NCI-H82 (cell line): ENCODE measurements around the gene HTT.

Experiments used
- DNase-seq: peaks from one replicate; lab custom pipeline; 2025; lab: John Stamatoyannopoulos, UW

Gene HTT

GRCh38 chr4:3218824-3219760, 144.6 kb downstream of the HTT start:
- DNase-seq = no peak

GRCh38 chr4:3219761-3220475, 145.4 kb downstream of the HTT start:
- DNase-seq = no peak

- DNase-seq = no peak
Observed at GRCh38 chr4:3220476-3221183, 146.1 kb downstream of the HTT start.

- no peak for DNase-seq
Observed at GRCh38 chr4:3221184-3221494, 146.7 kb downstream of the HTT start.

- DNase-seq = no peak
Observed at GRCh38 chr4:3221996-3222395, 147.5 kb downstream of the HTT start.

GRCh38 chr4:3223346-3223745, 148.9 kb downstream of the HTT start:
- no peak for DNase-seq

GRCh38 chr4:3223956-3224748, 149.7 kb downstream of the HTT start:
- no peak for DNase-seq

GRCh38 chr4:3225071-3225850, 150.8 kb downstream of the HTT start:
- DNase-seq = no peak

GRCh38 chr4:3225936-3226335, 151.5 kb downstream of the HTT start:
- DNase-seq = no peak

GRCh38 chr4:3226467-3226866, 152.0 kb downstream of the HTT start:
- DNase-seq = no peak

- no peak for DNase-seq
Observed at GRCh38 chr4:3226944-3227343, 152.5 kb downstream of the HTT start.

- DNase-seq = no peak
Observed at GRCh38 chr4:3227878-3228675, 153.6 kb downstream of the HTT start.

GRCh38 chr4:3228881-3229280, 154.4 kb downstream of the HTT start:
- no peak for DNase-seq

- no peak for DNase-seq
Observed at GRCh38 chr4:3229328-3229727, 154.8 kb downstream of the HTT start.

GRCh38 chr4:3229964-3230363, 155.5 kb downstream of the HTT start:
- no peak for DNase-seq

GRCh38 chr4:3231471-3231870, 157.0 kb downstream of the HTT start:
- no peak for DNase-seq

GRCh38 chr4:3232001-3232400, 157.5 kb downstream of the HTT start:
- no peak for DNase-seq

- no peak for DNase-seq
Observed at GRCh38 chr4:3232871-3233271, 158.4 kb downstream of the HTT start.

GRCh38 chr4:3233391-3234071, 159.1 kb downstream of the HTT start:
- DNase-seq = no peak
